Renal pelvis (tissue), 4 donors: ENCODE results near the gene S100A3. TPM values are rescaled to one million over a fixed set of nuclear protein-coding genes. Genes with fewer than 3 reads are reported as not detected.
"Not testable (repeated sequence)": the region's sequence is repeated elsewhere in the genome, so short reads cannot be mapped to it uniquely, and the experiment has no call there.

Experiments
- DNase-seq: peaks from one replicate; pipeline ENCODE4 v3.0.0-alpha.2; 2013
- polyA plus RNA-seq, 3 donors: library from polyadenylated mRNA; unstranded; fragments of 120-200 nt; gene quantifications; one replicate each; pipeline ENCODE4 v1.2.1, GENCODE V29; 2013; ENCODE audit not compliant: insufficient read length in 3 of 3

The S100A3 gene
- polyA plus RNA-seq, 3 donors = 0.19 TPM; not detected in 2

GRCh38 chr1:153570874-153571273 is 21.8 kb upstream of the S100A3 start:
- DNase-seq = no peak

DNA sequence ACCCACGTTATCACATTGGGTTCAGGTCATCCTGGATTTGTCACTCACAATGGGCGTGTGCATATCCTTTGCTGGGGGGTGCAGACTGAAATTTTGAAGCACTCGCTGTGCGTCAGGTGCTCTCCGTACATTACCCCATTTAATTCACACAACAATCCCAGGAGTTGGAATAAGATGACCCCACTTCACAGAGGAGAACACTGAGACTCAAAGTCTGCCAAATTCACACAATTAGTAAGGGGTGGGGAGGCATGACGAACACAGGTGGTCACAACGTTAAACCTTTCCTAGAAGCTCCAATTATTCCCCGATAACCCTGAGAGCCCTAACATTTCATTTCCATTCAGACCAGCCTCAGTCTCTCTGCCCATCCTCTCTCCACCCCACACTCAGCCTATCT is 20.4 kb upstream of the S100A3 start:
- DNase-seq = no peak

DNA sequence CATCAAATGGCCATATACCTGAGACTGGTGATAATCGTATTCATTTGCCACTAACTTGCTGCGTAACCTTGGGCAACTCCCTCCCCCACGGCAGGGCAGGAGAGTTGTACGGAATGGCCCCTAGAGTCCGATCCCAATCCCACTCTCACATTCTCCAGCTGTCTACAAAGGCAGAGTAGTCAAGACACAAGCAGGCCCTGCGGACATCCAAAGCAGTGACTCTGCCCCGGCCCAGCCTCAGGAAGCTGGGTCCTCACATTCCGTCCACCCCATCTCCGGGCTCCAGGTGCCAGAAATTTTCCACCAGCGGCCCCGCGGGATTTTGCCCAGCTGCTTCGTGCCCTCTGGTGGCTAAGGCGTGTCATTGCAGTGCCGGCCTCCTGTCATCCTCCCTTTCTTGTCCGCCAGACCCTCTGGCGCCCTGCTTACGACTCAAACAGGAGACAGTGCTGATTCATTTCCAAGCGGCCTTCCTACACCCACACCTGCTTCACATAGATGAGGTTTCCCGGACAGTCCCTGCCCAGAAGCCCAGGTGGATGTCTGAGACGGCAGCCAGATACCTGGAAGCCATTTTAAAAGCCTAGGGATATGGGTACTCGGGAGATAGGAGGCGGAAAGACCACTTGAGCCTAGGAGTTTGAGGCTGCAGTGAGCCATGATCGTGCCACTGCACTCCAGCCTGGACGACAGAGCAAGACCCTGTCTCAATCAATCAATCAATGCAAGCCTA is 19.5 kb upstream of the S100A3 start:
- peak; percentile 88 for DNase-seq

DNA sequence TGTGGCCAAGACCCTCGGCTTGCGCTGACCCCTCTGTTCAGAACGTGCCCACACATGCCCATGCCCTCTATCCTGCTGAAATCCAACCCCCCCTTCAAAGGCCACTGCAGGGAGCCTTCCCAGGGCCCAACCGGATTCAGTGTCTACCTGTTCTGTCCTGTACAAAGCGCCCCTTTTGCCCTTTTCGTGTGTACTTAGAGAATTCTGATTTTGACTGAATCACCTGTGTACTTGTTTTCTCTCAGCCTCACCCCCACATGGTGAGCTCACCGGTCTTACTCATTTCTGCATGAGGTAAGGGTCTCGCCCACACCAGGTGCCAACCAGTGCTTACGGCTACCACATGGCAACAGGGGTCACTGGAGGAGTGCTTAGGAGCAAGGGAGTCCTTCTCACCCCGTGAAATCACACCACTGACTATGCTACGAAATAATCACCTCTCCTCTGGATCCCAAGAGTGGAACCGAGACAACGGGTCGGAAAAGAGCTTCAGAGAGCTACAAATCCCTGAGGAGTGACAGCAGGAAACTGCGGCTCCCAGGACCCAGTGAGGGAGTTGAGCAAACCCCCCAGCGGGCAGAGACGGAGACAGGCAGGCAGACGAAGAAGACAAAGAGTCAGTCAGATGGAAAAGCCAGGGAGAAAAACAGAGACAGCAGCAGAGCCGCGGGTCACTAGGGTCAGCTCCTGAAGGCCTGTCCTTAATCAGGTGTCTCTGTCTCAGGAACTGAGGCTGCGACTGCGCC is 18.7 kb upstream of the S100A3 start:
- no peak for DNase-seq

GRCh38 chr1:153566414-153567371 is 17.6 kb upstream of the S100A3 start:
- DNase-seq = peak; percentile 72

GRCh38 chr1:153565529-153566374 is 16.7 kb upstream of the S100A3 start, which contains the start of gene S100A2:
Gene S100A2, minus strand, starts transcription at chr1:153565844. Its CDS starts 1,967 bp downstream, at chr1:153563877.
- DNase-seq = no peak

DNA sequence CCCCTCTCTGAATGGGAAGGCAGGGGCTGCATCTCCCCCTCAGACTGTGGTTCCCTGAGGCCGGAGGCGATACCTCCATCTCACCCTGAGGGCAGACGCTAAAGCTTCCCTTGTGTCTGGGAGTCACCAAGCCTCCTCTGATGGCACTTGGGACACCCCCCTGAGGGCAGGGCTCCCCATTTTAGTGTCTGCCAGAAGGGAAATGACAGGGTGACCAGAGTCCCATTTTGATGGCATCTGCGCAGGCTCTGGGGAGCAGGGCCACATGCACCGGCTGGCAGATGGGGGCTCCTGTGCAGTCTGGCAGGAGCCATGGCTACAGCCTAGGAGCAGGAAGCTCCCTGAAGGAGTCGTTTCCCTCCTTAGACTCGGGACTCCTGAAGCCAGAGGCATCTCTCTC is 14.9 kb upstream of the S100A3 start:
- DNase-seq = no peak

- peak; percentile 72 for DNase-seq
Measured at GRCh38 chr1:153563483-153563901, 14.4 kb upstream of the S100A3 start.

DNA sequence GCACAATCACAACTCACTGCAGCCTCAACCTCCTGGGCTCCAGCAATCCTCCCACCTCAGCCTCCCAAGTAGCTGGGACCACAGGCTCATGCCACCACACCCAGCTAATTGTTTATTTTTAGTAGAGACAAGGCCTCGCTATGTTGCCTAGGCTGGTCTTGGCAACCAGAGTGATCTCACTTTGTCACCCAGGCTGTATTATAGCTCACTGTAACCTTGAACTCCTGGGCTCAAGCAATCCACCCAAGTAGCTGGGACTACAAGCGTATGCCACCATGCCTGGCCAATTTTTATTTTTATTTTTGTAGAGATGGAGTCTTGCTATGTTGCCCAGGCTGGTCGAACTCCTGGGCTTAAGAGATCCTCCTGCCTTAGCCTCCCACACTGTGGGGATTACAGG is 13.0 kb upstream of the S100A3 start:
- not testable (repeated sequence) for DNase-seq

- no peak for DNase-seq
Measured at GRCh38 chr1:153561466-153561985, 12.5 kb upstream of the S100A3 start.

GRCh38 chr1:153560771-153561465 is 11.9 kb upstream of the S100A3 start:
- DNase-seq = no peak

- DNase-seq = no peak
Measured at GRCh38 chr1:153560241-153560640, 11.2 kb upstream of the S100A3 start.

DNA sequence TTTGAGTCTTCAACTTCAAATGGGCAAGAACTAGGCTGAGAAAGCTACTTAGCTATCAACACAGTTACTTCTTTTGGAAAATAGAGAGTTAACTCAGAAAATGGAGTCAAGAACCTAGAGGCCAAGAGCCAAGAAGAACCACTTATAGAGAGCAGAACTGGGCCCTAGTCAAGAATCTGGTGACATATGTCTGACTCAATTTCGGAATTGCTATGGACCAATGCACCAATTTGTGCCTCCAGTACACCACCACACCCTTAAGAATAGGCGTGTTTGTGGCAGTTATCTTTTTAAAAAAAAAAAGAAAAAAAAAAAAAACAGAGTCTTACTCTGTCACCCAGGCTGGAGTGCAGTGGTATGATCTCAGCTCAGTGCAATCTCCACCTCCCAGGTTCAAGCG is 8.8 kb upstream of the S100A3 start:
- no peak for DNase-seq

GRCh38 chr1:153556348-153556747 is 7.3 kb upstream of the S100A3 start:
- no peak for DNase-seq

DNA sequence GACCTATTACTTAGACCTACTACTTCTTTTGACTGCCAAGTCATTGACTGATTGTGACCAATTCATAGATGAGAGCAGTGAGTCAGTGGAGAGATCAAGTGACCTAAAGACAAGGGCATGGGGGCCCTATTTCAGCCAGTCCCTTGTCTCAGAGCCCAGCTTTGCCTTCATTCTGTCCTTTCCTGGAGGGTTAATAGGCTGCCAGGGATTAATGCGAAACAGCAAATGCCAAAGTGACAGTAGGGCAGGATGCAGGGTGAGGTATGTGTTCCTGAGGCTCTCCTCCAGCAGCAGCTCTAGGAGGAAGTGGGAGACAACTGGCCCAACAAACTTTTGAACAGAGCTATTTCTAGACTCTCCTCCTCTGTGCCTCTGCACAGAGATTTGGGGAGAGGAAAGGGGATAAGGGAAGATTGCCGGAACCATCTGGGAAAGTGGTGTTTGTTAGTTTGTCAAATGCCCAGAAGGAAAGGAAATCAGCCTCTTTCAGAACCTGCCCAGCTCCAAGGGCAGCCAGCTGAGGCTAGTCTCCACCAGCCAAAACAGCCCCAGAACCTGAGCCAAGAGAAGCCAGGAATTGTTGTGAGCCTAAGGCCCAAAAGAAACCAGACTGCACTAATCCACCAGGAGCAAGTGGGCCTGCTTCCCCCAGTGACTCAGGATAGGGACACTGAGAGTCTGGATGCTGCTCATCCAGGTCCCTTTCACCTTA is 4.9 kb upstream of the S100A3 start:
- no peak for DNase-seq

DNA sequence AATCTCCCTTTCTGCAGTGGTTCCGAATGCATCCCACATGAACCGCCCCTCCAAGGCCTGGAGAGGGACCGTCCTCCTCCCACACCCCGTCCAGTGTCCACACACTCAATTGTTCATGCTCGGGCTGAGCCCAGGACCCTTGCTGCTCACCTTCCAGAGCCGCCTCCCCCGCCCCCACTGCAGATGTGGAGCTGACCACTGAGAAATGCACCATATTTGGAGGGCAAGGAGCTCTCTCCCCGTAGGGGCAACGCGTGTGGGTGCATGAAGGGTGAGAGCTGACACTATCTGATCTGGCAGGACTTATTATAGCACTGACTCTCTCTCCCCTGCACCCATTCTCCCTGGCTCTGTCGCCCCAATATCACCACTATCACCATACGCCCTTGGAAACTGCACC is 4.0 kb upstream of the S100A3 start:
- no peak for DNase-seq

DNA sequence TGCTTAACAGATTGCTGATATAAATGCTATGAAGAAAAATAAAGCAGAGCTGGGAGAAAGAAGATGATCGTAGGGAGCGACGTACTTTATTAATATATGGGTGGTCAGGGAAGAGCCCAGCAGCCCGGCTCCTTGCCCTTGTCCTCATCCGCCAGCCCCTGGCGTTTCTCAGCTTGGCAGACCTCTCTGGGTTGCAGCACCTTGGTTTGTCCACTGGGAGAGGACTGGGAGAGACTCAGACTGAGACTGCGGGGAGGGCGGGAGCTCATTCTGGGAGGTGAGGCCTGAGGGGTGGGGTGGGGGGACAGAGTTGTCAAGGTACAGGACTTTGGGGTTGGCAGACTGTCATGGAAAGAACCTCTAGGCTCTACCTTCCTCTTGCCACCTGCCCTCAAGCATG is 3.3 kb upstream of the S100A3 start:
- no peak for DNase-seq

- no peak for DNase-seq
Measured at GRCh38 chr1:153550827-153551500, 1.9 kb upstream of the S100A3 start.

DNA sequence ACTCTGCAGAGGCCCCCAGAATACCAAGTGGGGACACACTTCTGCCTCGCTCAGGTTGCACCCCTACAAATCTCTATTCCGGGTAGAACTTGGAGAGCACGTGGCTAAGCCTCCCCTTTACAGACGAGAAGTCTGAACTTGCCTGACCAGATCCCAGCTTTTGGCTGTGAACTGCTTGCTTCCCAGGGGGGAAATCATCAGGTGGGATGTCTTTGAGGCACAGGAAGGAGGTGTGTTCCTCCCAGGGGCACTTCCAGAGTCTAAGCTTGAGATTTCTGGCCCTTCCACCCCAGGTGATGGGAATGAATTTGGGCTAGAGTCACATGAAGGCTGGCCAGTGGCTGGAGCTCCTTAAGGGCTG is 1.3 kb upstream of the S100A3 start:
- no peak for DNase-seq
